Measurements from ENCODE around the gene HEATR5B. TPM values are rescaled to one million over a fixed set of nuclear protein-coding genes. Genes with fewer than 3 reads are reported as not detected.
"Not testable (repeated sequence)": the region's sequence is repeated elsewhere in the genome, so short reads cannot be mapped to it uniquely, and the experiment has no call there.

HEATR5B gene
- total RNA-seq, 2 donors from 2014 or later, result 21.5 to 22.7 TPM

DNA sequence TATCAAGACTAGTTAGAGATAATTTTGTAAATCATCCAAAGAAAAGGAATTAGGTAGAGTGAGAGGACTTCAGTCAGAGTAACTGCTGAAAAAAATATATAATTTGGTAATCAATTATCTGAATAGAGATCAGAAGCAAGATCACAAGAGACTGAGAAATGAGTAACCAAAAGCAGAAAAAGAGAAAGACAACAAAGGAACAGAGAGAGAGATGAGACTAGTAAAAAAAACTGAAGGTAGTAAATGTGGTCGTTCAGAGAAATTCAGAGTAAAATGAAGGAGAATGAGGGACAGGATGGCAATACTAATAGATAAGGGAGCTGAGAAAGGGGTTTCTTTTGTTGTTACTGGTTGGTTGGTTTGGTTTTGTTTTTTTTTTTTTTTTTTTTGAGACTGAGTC is 134.3 kb downstream of the HEATR5B start:
- DNase-seq, result no peak
- no peak overlapping the region for H3K27ac Mint-ChIP-seq
- TF ChIP-seq, protein P1, sequence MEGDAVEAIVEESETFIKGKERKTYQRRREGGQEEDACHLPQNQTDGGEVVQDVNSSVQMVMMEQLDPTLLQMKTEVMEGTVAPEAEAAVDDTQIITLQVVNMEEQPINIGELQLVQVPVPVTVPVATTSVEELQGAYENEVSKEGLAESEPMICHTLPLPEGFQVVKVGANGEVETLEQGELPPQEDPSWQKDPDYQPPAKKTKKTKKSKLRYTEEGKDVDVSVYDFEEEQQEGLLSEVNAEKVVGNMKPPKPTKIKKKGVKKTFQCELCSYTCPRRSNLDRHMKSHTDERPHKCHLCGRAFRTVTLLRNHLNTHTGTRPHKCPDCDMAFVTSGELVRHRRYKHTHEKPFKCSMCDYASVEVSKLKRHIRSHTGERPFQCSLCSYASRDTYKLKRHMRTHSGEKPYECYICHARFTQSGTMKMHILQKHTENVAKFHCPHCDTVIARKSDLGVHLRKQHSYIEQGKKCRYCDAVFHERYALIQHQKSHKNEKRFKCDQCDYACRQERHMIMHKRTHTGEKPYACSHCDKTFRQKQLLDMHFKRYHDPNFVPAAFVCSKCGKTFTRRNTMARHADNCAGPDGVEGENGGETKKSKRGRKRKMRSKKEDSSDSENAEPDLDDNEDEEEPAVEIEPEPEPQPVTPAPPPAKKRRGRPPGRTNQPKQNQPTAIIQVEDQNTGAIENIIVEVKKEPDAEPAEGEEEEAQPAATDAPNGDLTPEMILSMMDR (conservative IDR thresholded peaks at IDR 0.05), result no peak
- H3K27me3 ChIP-seq (ENCODE audit: control insufficient read depth, insufficient read depth, low read length, poor library complexity, severe bottlenecking), result no peaks in the 10 kb centered on the region
- WGBS, 2 experiments (ENCODE audit: insufficient coverage in 1 of 2, insufficient read length in 1 of 2), result 87 to 93% methylated on average over 1 of the region's 1 CpG
- no peak overlapping the region for H3K4me3 Mint-ChIP-seq
- H3K4me1 Mint-ChIP-seq, result peaks cover 29% of the 10 kb centered on the region
- no peaks in the 10 kb centered on the region for H3K9me3 Mint-ChIP-seq
- H3K27ac ChIP-seq (ENCODE audit: low read depth, low read length), result no peak overlapping the region
- H3K4me1 ChIP-seq (ENCODE audit: control insufficient read depth, insufficient read depth, low read length), result no peaks in the 10 kb centered on the region
- no peak overlapping the region for H3K4me3 ChIP-seq (ENCODE audit: low read length)
- H3K9ac ChIP-seq (ENCODE audit: extremely low read depth, low read length, poor library complexity, severe bottlenecking), result no peak overlapping the region
- no peaks in the 10 kb centered on the region for H3K27me3 Mint-ChIP-seq (ENCODE audit: insufficient read depth)
- H3K36me3 Mint-ChIP-seq (ENCODE audit: low read depth), result no peaks in the 10 kb centered on the region
- no peaks in the 10 kb centered on the region for H3K36me3 ChIP-seq (ENCODE audit: control insufficient read depth, insufficient read depth, low read length)
- H3K9me3 ChIP-seq (ENCODE audit: control insufficient read depth, low read length), result no peaks in the 10 kb centered on the region

DNA sequence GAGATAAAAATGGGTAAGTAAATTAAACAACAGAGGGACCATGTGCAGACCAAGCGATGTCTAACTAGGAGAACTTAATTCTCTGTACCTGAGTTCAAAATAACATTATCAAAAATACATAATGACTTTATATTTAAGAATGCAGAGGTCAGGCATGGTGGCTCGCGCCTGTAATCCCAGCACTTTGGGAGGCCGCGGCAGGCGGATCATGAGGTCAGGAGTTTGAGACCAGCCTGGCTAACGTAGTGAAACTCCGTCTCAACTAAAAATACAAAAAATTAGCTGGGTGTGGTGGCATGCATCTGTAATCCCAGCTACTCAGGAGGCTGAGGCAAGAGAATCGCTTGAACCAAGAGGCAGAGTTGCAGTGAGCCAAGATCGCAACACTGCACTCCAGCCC is 138.9 kb downstream of the HEATR5B start:
- not testable (repeated sequence) for H3K9me3 Mint-ChIP-seq; H3K27ac Mint-ChIP-seq; H3K9ac ChIP-seq (ENCODE audit: extremely low read depth, low read length, poor library complexity, severe bottlenecking); H3K4me3 Mint-ChIP-seq; H3K9me3 ChIP-seq (ENCODE audit: control insufficient read depth, low read length); H3K27ac ChIP-seq (ENCODE audit: low read depth, low read length); H3K4me1 Mint-ChIP-seq; H3K36me3 Mint-ChIP-seq (ENCODE audit: low read depth); H3K27me3 ChIP-seq (ENCODE audit: control insufficient read depth, insufficient read depth, low read length, poor library complexity, severe bottlenecking); H3K36me3 ChIP-seq (ENCODE audit: control insufficient read depth, insufficient read depth, low read length); H3K27me3 Mint-ChIP-seq (ENCODE audit: insufficient read depth); H3K4me3 ChIP-seq (ENCODE audit: low read length); DNase-seq; H3K4me1 ChIP-seq (ENCODE audit: control insufficient read depth, insufficient read depth, low read length)
- 93 to 98% methylated on average over 9 to 10 of the region's 10 CpGs for WGBS, 2 experiments (ENCODE audit: insufficient coverage in 1 of 2, insufficient read length in 1 of 2)

DNA sequence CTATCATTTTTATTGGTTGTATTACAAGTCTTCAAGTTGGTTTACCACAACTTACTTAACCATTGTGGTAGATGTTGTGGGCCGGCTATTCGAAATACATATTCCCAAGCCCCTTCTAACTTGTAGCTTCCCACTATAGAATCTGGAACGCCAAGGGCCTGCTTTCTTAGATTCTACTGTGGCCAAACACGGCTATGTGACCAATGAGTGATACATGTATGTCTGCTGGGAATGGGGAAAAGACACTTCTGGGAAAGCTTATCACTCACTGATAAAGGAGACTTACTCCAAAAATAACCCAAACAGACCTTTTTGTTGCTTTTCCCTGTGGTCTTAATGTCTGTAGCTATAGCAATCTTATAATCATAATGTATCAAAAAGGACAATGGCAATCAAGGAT is 142.3 kb downstream of the HEATR5B start:
- peaks cover 13% of the 10 kb centered on the region for H3K36me3 Mint-ChIP-seq (ENCODE audit: low read depth)
- TF ChIP-seq, protein P1 (conservative IDR thresholded peaks at IDR 0.05), result no peak
- WGBS, 2 experiments (ENCODE audit: insufficient coverage in 1 of 2, insufficient read length in 1 of 2), result 94% methylated on average over 4 of the region's 4 CpGs; no CpG with 5 or more reads in 1 of the 2 experiments
- no peak overlapping the region for H3K27ac Mint-ChIP-seq
- no peak overlapping the region for H3K4me3 ChIP-seq (ENCODE audit: low read length)
- no peaks in the 10 kb centered on the region for H3K9me3 Mint-ChIP-seq
- no peak overlapping the region for H3K9ac ChIP-seq (ENCODE audit: extremely low read depth, low read length, poor library complexity, severe bottlenecking)
- H3K27me3 ChIP-seq (ENCODE audit: control insufficient read depth, insufficient read depth, low read length, poor library complexity, severe bottlenecking), result no peaks in the 10 kb centered on the region
- no peak for DNase-seq
- H3K4me1 Mint-ChIP-seq, result no peaks in the 10 kb centered on the region
- H3K9me3 ChIP-seq (ENCODE audit: control insufficient read depth, low read length), result no peaks in the 10 kb centered on the region
- H3K4me1 ChIP-seq (ENCODE audit: control insufficient read depth, insufficient read depth, low read length), result no peaks in the 10 kb centered on the region
- no peak overlapping the region for H3K27ac ChIP-seq (ENCODE audit: low read depth, low read length)
- no peaks in the 10 kb centered on the region for H3K36me3 ChIP-seq (ENCODE audit: control insufficient read depth, insufficient read depth, low read length)
- no peaks in the 10 kb centered on the region for H3K27me3 Mint-ChIP-seq (ENCODE audit: insufficient read depth)
- no peak overlapping the region for H3K4me3 Mint-ChIP-seq

DNA sequence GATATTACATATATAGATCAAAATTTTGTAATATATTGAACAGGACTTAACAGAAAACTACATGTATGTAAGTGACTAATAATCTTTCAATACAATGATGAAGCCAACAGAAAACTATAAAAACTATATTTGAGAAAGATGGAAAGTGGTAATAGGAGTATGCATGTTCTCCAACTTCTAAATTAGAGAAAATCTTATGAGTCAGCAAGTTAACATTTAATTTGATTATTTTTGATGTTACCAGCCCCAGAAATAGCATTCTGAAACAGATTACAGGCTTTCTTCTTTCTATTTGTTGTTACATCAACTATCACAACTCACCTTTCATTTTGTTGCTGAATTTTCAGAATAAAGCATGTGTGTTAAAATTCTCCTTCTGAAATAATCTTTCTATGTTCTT is 147.6 kb downstream of the HEATR5B start:
- not testable (repeated sequence) for H3K27me3 Mint-ChIP-seq (ENCODE audit: insufficient read depth); H3K9ac ChIP-seq (ENCODE audit: extremely low read depth, low read length, poor library complexity, severe bottlenecking); H3K36me3 ChIP-seq (ENCODE audit: control insufficient read depth, insufficient read depth, low read length); H3K9me3 ChIP-seq (ENCODE audit: control insufficient read depth, low read length); H3K36me3 Mint-ChIP-seq (ENCODE audit: low read depth); H3K27ac Mint-ChIP-seq; H3K9me3 Mint-ChIP-seq; H3K4me3 ChIP-seq (ENCODE audit: low read length); DNase-seq; H3K4me3 Mint-ChIP-seq; H3K27ac ChIP-seq (ENCODE audit: low read depth, low read length); H3K4me1 ChIP-seq (ENCODE audit: control insufficient read depth, insufficient read depth, low read length); H3K4me1 Mint-ChIP-seq; H3K27me3 ChIP-seq (ENCODE audit: control insufficient read depth, insufficient read depth, low read length, poor library complexity, severe bottlenecking)

DNA sequence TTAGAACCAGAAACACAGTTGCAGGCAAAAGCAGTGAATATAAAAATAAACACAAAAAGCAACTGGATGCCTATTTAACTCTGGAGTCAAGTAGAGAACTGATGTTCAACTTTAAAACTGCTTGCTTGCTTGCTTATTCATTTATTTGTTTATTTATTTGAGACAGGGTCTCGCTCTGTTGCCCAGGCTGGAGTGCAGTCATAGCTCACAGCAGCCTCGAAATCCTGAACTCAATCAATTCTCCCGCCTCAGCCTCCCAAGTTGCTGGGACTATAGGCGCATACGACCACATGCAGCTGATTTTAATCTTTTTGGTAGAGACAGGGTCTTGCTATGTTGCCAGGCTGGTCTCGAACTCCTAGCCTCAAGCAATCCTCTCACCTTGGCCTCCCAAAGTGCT is 152.5 kb downstream of the HEATR5B start:
- H3K27ac Mint-ChIP-seq, result peak overlapping the region; percentile 66
- 96 to 98% methylated on average over 4 to 6 of the region's 6 CpGs for WGBS, 2 experiments (ENCODE audit: insufficient coverage in 1 of 2, insufficient read length in 1 of 2)
- H3K9ac ChIP-seq (ENCODE audit: extremely low read depth, low read length, poor library complexity, severe bottlenecking); H3K4me3 Mint-ChIP-seq; H3K4me1 ChIP-seq (ENCODE audit: control insufficient read depth, insufficient read depth, low read length); H3K27me3 ChIP-seq (ENCODE audit: control insufficient read depth, insufficient read depth, low read length, poor library complexity, severe bottlenecking); DNase-seq; H3K9me3 ChIP-seq (ENCODE audit: control insufficient read depth, low read length); H3K36me3 Mint-ChIP-seq (ENCODE audit: low read depth); H3K27ac ChIP-seq (ENCODE audit: low read depth, low read length); H3K27me3 Mint-ChIP-seq (ENCODE audit: insufficient read depth); H3K36me3 ChIP-seq (ENCODE audit: control insufficient read depth, insufficient read depth, low read length); H3K4me1 Mint-ChIP-seq; H3K4me3 ChIP-seq (ENCODE audit: low read length); H3K9me3 Mint-ChIP-seq: not testable (repeated sequence)

Measured in endodermal cell (in vitro differentiated cells).